Lower leg skin (tissue), 4 donors: ENCODE results near the gene WNT7A. TPM values are rescaled to one million over a fixed set of nuclear protein-coding genes. Genes with fewer than 3 reads are reported as not detected.

Source experiments
- DNase-seq, 2 donors: peaks; one replicate each; pipeline ENCODE4 v3.0.0-alpha.2; 2019; ENCODE audit warnings: low spot score in 2 of 2
- H3K4me3 ChIP-seq: fragments of 200-600 bp; sonication (generic); 2 replicates; pipeline ENCODE4 v1.5.1; 2017; ENCODE audit warnings: mild to moderate bottlenecking, low read depth; ENCODE audit not compliant: poor library complexity, severe bottlenecking
- POLR2A ChIP-seq, 2 donors: fragments of 450-650 bp; IDR thresholded peaks; one replicate each; pipeline ENCODE4 v1.6.1; 2016 to 2017; ENCODE audit warnings: antibody characterized with exemption in 2 of 2, mild to moderate bottlenecking in 1 of 2, moderate library complexity in 1 of 2
- WGBS, 2 donors: methylation state at CpG; one replicate each; pipeline ENCODE4 v1.1.5; 2018; 5-methylcytosine and 5-hydroxymethylcytosine counted together
- intact Hi-C: fragments of 100-400 bp; cut with DNase I; formaldehyde crosslinking; loops from one replicate; pipeline ENCODE4 v1.15.0; 2023; ENCODE audit warnings: low total_unique reads
- total RNA-seq, 4 donors: library from RNA; depleted of rRNA; stranded (reverse); fragments of >200 nt; gene quantifications; one replicate each; pipeline ENCODE4 v1.1.0, GENCODE V29; 2016
- TF ChIP-seq, protein P1 (sequence below), 3 donors: fragments of 450-650 bp; IDR thresholded peaks; one replicate each; pipeline ENCODE4 v1.5.1; 2016; ENCODE audit warnings: antibody characterized with exemption in 3 of 3, mild to moderate bottlenecking in 3 of 3, moderate library complexity in 2 of 3

The WNT7A gene
- total RNA-seq, 4 donors from 2014 or later: 0.49 to 2.4 (median 0.68) TPM

DNA sequence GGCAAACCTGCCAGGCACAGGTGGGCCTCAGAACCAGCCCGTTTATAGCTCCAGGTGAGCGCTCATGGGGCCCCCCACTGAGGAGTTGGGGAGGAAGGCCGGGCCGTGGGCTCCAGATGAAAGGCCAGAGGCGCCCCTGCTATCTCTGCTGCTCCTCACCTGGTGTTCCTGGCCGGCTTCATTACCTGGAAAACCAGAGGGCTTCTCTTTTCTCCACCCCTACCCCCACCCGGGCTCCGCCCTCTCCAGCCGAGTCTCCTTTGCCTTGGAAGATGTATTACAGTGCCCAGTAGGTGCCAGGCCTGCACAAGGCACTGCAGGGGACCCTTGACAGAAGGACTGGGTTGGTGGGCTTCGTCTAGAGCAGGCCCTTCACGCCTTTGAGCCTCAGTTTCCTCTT is 111.4 kb downstream of the WNT7A start:
- intact Hi-C loops: no loop called here
- 80 to 85% methylated on average over 11 of the region's 11 CpGs for WGBS, 2 donors

DNA sequence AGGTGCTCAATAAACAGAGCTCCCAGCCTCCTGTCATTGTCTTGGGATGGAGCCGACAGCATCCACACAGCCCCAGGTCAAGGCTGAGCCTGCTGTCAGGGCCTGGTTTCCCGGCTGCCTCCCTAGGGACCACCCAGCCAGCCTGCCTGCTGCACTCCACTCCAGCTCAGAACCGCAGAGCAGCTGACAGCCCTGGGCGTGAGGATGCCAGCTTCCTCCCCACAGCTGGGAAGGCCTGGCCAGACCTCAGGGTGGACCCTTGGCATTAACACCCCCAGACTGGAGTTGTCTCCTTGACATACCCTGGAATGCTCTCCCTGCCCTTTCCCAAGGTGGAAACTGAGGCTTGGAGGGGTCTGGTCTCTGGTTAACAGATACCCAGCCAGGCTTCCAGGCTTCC is 112.0 kb downstream of the WNT7A start:
- 58 to 65% methylated on average over 4 of the region's 4 CpGs for WGBS, 2 donors
- no peak for TF ChIP-seq POLR2A (IDR thresholded peaks at IDR 0.05)
- TF ChIP-seq, protein P1, sequence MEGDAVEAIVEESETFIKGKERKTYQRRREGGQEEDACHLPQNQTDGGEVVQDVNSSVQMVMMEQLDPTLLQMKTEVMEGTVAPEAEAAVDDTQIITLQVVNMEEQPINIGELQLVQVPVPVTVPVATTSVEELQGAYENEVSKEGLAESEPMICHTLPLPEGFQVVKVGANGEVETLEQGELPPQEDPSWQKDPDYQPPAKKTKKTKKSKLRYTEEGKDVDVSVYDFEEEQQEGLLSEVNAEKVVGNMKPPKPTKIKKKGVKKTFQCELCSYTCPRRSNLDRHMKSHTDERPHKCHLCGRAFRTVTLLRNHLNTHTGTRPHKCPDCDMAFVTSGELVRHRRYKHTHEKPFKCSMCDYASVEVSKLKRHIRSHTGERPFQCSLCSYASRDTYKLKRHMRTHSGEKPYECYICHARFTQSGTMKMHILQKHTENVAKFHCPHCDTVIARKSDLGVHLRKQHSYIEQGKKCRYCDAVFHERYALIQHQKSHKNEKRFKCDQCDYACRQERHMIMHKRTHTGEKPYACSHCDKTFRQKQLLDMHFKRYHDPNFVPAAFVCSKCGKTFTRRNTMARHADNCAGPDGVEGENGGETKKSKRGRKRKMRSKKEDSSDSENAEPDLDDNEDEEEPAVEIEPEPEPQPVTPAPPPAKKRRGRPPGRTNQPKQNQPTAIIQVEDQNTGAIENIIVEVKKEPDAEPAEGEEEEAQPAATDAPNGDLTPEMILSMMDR (IDR thresholded peaks at IDR 0.05): no peak
- H3K4me3 ChIP-seq: no peak overlapping the region
- intact Hi-C loops: no loop called here
- DNase-seq: peak in 1 of 2 donors; percentile 74

More for the DNA sequence above, 111.4 kb downstream of the WNT7A start:
- TF ChIP-seq, protein P1 (IDR thresholded peaks at IDR 0.05): no peak
- no peak for TF ChIP-seq POLR2A (IDR thresholded peaks at IDR 0.05)
- DNase-seq: peak in 1 of 2 donors; percentile 64
- no peak overlapping the region for H3K4me3 ChIP-seq

DNA sequence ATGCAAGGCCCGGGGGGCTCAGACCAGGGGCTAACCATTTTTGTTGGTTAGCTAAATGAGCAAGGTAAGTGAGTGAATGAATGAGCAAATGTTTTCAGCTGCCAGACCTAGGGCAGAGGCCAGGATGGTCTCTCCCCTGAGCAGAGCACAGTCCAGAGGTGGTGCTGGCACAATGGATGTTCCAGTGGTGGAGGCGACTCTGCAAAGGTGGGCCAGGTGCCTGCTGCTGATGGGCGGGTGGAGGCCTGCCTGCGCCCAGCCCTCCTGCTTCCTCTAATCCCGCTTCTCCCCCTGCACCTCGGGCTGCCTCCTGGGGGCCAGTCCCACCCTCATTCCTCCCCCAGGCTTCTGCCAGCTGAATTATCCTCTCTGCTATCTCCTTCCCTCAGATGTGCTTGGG is 112.8 kb downstream of the WNT7A start:
- H3K4me3 ChIP-seq: no peak overlapping the region
- TF ChIP-seq POLR2A (IDR thresholded peaks at IDR 0.05): no peak
- TF ChIP-seq, protein P1 (IDR thresholded peaks at IDR 0.05): no peak
- DNase-seq: peak in 1 of 2 donors; percentile 65
- whole genome bisulfite sequencing, 2 donors: 82 to 84% methylated on average over 6 of the region's 6 CpGs
- intact Hi-C loops: no loop called here

Other genes starting within 250 kb of the WNT7A start
- 10 to 100 TPM in 3 of 4 donors, 1 to 10 TPM in 1; 8.4 to 14.6 (median 11.8) TPM for gene CHCHD4, start 244.8 kb upstream of the WNT7A start, total RNA-seq
- 100 to 1,000 TPM; 184 to 225 (median 202) TPM for gene TMEM43, start 245.0 kb upstream of the WNT7A start, total RNA-seq